PC-9 (cell line): Measurements from ENCODE around the gene KLHL1.

Experiments used
- EZH2 ChIP-seq: fragments of 200-600 bp; sonication (generic); IDR thresholded peaks from 2 replicates; pipeline ENCODE4 v1.8.0; 2017; ENCODE audit warnings: antibody characterized with exemption, low read depth
- TF ChIP-seq, protein P1 (sequence below): fragments of 200-600 bp; sonication (generic); conservative IDR thresholded peaks from 2 replicates; pipeline ENCODE4 v1.6.1; 2017; ENCODE audit warnings: mixed run types, antibody characterized with exemption, mild to moderate bottlenecking, moderate library complexity

- TF ChIP-seq, protein P1, sequence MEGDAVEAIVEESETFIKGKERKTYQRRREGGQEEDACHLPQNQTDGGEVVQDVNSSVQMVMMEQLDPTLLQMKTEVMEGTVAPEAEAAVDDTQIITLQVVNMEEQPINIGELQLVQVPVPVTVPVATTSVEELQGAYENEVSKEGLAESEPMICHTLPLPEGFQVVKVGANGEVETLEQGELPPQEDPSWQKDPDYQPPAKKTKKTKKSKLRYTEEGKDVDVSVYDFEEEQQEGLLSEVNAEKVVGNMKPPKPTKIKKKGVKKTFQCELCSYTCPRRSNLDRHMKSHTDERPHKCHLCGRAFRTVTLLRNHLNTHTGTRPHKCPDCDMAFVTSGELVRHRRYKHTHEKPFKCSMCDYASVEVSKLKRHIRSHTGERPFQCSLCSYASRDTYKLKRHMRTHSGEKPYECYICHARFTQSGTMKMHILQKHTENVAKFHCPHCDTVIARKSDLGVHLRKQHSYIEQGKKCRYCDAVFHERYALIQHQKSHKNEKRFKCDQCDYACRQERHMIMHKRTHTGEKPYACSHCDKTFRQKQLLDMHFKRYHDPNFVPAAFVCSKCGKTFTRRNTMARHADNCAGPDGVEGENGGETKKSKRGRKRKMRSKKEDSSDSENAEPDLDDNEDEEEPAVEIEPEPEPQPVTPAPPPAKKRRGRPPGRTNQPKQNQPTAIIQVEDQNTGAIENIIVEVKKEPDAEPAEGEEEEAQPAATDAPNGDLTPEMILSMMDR, result no peak
- TF ChIP-seq EZH2, result no peak
Measured at GRCh38 chr13:69657676-69658075, 450.6 kb downstream of the KLHL1 start.
